ENCODE measurements around the gene SHISA4.
"Not testable (repeated sequence)": the region's sequence is repeated elsewhere in the genome, so short reads cannot be mapped to it uniquely, and the experiment has no call there.

The SHISA4 gene, protein sequence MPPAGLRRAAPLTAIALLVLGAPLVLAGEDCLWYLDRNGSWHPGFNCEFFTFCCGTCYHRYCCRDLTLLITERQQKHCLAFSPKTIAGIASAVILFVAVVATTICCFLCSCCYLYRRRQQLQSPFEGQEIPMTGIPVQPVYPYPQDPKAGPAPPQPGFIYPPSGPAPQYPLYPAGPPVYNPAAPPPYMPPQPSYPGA

DNA sequence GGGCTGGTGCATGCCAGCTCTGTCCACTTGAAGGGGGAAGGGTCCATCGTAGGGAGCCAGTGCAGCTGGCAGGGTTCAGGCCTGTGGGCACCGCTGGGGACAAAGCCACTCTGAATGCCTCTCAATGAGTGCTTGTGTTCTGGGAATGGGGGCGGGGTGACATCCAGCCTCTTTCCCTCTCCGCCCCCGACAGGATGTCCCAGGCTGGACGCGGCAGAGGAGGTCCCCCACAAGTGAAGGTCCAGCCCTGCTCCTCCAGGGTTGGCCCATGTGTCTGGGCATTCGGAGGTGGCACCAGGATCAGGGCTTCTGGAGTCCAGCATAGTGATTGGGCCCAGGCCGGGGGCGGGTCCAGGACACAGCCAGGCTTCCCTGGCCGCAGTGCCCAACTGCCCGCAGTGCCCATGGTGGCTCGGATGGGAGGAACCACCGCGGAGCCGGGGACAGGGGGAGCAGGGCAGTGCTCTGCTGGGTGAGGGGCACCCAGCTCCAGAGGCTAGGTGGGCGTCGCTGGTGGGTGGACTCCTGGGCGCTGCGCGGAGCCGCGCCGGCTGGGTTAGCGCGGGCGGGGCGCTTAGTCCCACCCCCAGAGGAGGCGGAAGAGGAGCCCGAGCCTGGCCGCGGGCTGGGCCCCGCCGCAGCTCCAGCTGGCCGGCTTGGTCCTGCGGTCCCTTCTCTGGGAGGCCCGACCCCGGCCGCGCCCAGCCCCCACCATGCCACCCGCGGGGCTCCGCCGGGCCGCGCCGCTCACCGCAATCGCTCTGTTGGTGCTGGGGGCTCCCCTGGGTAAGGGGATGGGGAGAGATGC, at the start of gene SHISA4:
Gene SHISA4, plus strand, starts transcription at position 617 of the 808 bp plus-strand sequence. Its CDS starts 97 bp downstream, at position 714.
- no peak for DNase-seq (ENCODE audit: low read depth in 1 of 2, low spot score in 1 of 2)

DNA sequence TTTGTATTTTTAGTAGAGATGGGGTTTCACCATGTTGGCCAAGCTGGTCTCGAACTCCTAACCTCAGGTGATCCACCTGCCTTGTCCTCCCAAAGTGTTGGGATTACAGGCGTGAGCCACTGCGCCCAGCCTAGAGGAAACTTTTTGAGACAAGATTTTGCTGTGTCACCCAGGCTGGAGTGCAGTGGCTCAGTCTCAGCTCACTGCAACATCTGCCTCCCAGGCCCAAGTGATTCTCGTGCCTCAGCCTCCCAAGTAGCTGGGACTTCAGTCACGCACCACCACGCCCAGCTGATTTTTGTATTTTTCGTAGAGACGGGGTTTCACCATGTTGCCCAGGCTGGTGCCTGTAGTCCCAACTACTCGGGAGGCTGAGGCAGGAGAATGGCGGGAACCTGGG, 49.6 kb upstream of the SHISA4 start:
- DNase-seq (ENCODE audit: low read depth in 1 of 2, low spot score in 1 of 2): not testable (repeated sequence)

DNA sequence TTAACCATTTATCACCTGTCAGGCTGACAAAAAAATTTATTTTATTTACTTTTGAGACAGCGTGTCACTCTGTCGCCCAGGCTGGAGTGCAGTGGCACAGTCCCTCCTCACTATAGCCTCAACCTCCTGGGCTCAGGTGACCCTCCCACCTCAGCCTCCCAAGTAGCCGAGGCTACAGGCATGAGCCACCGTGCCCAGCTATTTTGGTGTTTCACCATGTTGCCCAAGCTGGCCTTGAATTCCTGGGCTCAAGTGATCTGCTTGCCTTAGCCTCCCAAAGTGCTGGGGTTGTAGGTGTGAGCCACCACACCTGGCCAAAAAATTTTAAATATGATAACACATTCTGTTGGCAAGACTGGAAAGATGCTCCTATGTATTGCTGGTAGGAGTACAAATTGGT, 48.6 kb upstream of the SHISA4 start:
- DNase-seq (ENCODE audit: low read depth in 1 of 2, low spot score in 1 of 2): no peak

DNA sequence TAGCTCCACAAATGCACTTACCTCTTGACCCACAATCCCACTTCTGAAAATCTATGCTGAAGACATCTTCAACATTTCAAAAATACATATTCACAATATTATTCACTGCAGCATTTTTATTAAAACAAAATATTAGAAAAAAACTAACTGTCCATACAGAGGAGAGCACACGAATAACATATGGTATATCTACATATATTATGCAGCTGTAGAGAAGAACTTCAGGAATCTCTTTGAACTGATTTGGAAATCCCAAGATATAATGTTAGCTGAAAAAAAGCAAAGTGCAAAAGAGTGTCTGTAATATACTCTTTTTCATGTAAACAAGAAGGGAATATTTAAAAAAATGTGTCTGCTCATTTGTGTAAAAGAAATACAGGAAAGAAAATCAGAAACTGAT, 48.2 kb upstream of the SHISA4 start:
- no peak for DNase-seq (ENCODE audit: low read depth in 1 of 2, low spot score in 1 of 2)

DNA sequence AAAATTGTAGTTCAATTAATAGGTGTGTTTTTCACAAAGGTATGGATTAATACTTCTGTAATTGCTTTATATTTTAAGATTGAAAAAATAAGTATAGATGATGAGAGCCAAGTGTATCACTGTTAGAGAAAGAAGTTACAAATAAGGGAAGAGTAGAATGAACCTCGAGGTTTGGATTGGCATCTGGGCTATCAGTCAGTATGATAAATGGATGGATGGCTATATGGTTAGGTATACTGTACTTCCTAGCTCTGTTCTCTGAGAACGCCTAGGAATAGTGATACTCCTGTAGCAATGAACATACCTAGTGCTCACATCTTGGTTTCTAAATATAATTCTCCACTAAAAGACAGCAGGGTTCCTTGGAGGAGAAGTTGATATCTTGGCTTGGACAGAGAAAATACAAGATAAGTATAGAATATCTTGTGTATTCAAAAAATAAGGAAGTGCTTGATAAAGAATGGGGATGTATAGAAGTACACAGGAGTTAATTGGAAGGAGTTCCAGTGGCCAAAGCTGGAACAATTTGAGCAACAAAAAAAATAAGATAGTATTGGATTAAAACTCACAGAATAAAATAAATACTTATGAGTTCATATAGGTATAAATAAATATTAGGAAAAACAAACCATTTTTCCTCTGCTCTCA, 47.3 kb upstream of the SHISA4 start:
- no peak for DNase-seq (ENCODE audit: low read depth in 1 of 2, low spot score in 1 of 2)

DNA sequence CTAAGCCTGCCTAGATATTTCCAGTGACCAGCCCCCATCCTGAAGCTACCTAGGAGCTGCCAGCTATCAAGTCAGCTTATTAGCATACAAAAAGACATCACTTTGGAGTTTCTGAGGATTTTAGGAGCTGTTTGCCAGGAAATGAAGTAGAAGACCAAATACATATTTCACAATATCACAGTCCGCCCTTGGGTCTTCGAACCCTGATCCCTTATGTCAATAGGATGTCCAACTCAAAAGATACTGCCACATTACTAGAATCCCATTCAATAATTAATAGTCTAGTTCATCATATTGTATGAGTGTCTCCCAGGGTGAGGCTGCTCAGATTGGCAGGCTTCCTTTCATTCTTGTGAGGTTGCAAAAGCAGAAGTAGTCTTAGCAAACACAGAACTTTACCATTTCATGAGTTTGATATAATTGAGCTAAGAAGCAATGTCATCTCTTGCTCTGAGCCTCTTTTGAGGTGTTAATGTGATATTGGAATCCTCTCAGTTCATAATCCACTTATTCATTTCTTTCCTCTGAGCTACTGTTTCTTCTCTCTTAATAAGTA, 46.1 kb upstream of the SHISA4 start:
- DNase-seq (ENCODE audit: low read depth in 1 of 2, low spot score in 1 of 2): no peak

DNA sequence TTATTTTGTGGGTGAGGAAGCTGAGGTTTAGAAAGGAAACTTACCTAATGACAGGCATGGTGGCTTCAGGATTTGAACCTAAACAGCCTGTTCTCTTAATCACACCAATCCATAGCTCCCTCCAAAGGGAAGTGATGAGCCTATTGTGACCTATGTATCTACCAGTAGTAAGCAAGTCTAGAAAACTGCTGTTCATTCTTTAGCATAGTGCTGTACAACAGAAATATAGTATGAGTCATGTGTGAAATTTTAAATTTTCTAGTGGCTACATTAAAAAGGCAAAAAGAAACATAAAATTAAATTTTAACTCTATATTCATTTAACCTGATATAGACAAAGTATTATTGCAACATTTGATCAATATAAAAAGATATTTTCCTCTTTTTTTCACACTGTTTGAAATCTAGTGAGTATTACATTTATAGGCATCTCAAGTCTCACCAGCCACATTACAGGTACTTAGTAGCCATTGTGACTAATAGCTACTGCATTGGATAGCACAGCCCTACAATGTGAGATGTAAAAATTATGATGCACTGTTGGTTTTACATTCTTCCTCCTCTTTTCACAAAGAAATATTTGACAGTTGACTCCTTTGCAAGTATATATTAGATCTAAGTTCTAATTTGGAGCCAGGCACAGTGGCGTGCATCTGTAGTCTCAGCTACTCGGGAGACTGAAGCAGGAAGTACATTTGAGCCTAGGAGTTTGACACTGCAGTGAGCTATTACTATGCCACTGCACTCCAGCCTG, 43.2 kb upstream of the SHISA4 start:
- DNase-seq (ENCODE audit: low read depth in 1 of 2, low spot score in 1 of 2): no peak

DNA sequence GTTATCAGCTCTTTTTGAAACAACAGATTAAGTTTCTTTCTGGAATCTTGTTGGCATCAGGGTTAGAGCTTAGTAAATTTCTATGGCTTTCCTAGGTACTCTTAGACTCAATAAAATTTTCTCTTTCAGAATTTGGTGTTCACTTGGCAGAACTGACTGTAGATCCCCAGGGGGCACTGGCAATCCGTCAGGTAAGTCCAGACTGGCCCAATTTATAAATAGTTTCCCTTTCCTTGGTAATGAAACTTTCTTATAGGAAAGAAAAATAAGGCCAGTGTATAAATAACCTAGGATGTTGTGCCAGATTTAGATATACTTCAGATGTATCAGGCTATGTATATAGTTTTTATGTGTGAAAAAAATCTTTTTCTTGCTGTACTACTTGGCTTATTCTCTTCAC, 41.5 kb upstream of the SHISA4 start:
- no peak for DNase-seq (ENCODE audit: low read depth in 1 of 2, low spot score in 1 of 2)

DNA sequence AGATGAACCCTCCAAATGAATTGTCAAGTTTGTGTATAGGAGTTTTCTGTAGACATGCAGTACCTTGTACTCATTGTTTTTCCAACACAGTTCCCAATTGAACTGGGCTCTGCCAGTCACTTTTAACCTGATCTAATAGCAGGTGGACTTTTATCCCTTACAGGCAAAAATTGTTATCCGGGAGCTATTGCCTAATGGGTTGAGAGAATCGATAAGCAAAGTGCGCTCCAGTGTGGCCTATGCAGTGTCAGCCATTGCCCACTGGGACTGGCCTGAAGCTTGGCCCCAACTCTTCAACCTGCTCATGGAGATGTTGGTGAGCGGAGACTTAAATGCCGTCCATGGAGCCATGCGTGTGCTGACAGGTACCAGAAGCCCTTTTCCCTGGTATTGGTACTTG, 40.5 kb upstream of the SHISA4 start:
- no peak for DNase-seq (ENCODE audit: low read depth in 1 of 2, low spot score in 1 of 2)

DNA sequence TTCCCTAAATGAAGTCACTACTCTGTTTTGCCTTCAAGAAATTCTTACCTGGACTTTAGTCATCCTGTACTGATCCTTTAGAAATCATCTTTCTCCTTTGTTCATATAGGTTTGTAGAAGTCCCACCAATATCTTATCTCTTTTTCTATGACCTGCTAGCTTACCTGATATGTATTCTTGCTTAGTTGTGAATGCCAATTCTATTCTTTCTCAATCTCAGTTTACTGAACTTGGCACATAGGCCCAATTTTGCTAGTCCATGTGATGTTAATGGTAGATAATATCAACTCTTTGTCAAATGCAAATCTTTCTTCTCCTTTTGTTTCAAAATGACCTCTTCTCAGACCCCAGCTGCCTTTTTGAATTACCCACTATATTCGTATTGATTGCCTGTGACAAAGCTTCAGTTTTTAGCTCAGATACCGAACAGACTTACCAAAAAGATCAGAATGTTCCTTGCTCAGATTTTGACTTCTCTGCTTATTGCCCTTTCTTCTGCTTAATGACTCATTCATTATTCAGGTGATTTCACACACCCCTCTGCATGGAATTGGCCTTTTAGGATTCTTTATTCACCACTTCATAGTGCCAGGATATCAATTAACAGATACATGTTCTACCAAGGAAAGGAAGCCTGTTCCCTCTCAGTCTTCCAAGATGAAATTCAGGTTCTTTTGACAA, 39.2 kb upstream of the SHISA4 start:
- DNase-seq (ENCODE audit: low read depth in 1 of 2, low spot score in 1 of 2): no peak

DNA sequence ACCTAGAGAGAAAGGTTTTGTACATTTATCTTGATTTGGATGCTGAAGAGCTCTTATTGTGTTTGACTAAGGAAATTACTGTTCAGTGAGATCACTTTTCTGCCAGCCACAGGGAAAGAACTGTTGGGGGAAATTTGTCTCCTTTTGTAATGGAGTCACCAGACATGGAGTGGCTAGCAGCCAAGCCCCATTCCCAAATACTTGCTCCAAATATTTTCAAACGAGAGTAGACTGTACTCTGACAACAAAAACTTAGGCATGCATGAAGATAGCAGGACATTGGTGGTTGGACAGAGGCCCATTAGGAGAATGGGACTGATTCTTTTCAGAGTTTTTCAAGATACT, 38.7 kb upstream of the SHISA4 start:
- DNase-seq (ENCODE audit: low read depth in 1 of 2, low spot score in 1 of 2): no peak

DNA sequence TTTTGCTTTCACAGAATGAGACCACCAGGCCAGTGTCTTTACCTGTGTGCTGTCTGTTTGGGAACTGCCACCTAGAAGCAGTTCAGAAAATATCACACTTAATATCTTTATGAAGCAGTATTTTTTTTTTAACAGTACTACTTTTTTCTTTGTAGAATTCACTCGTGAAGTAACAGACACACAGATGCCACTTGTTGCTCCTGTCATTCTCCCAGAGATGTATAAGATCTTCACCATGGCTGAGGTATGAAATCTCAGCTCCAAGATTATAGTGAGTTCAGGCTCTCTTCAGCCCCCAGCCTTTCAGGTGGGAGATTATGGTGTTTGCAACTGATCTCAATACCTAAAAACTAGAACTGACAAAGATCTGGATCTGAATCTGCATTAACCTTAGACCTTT, 36.7 kb upstream of the SHISA4 start:
- no peak for DNase-seq (ENCODE audit: low read depth in 1 of 2, low spot score in 1 of 2)

DNA sequence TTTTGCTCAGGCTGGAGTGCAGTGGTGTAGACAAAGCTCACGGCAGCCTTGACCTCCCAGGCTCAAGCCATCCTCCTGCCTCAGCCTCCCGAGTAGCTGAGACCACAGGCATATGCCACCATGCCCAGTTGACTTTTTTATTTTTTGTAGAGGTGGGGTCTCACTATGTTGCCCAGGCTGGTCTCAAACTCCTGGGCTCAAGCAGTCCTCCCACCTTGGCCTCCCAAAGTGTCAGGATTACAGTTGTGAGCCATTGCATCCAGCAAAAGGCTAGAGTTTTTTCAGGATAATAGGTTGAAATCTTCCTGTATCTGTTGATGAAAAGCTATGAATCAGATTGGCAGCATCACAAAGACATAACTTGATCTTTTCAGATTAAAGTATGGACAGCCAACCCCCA, 32.0 kb upstream of the SHISA4 start:
- DNase-seq (ENCODE audit: low read depth in 1 of 2, low spot score in 1 of 2): not testable (repeated sequence)

DNA sequence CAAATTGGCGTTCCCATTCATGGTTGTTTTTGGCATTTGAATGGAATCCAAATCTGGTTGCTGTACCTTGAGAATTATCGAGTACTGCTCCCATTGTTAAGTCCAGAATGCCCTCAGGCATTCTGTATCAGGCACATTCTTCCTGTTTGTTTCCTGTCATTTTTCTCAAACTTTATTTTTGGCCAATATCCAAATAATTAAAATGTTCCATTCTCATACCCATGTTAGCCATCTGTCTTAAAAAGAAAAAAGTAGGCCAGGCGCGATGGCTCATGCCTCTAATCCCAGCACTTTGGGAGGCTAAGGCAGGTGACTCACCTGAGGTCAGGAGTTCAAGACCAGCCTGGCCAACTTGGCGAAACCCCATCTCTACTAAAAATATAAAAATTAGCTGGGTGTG, 29.3 kb upstream of the SHISA4 start:
- no peak for DNase-seq (ENCODE audit: low read depth in 1 of 2, low spot score in 1 of 2)

DNA sequence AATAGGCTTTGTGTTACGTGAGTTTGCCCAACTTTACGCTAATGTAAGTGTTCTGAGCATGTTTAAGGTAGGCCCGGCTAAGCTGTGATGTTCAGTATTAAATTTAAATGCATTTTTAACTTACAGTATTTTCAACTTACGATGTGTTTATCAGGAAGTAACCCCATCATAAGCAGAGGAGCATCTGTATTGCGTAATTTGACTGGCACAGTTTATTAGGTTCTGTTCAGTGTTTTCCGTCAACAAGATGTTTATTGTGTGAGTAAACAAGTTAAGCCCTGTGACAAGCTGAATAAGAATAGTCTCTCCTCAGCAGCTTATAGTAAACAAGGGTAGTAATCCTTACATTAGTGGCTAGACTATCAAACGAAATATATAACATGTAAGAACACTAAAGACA, 27.2 kb upstream of the SHISA4 start:
- DNase-seq (ENCODE audit: low read depth in 1 of 2, low spot score in 1 of 2): no peak

DNA sequence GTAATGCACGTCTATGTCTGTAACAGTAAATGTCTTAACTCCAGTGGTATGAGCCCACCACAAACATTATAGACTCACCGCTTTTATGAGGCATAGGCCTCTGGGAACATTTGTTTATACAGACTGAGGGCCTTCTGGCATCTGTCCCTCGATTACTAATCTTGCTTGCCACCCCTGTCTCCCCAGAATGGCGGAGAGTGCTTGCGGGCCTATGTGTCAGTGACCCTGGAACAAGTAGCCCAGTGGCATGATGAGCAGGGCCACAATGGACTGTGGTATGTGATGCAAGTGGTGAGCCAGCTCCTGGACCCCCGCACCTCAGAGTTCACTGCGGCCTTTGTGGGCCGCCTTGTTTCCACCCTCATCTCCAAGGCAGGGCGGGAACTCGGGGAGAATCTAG, 18.3 kb upstream of the SHISA4 start:
- no peak for DNase-seq (ENCODE audit: low read depth in 1 of 2, low spot score in 1 of 2)

DNA sequence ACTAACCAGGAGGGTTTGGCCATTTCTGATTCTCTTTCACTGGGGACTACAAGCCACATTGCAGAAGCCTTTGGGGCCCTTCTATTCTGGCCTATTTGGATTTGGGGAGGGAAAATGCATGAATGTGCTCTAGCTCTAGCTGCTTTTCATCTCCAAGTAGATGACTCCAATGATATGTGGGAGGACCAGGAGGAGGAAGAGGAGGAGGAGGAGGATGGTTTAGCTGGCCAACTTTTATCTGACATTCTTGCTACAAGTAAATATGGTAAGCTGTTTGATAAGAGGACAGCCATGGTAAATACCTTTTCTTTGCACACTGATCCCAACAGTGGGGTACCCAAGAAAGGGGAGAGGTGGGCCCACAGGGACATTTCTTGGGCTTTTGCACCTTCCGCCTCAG, 14.0 kb upstream of the SHISA4 start:
- DNase-seq (ENCODE audit: low read depth in 1 of 2, low spot score in 1 of 2): no peak

DNA sequence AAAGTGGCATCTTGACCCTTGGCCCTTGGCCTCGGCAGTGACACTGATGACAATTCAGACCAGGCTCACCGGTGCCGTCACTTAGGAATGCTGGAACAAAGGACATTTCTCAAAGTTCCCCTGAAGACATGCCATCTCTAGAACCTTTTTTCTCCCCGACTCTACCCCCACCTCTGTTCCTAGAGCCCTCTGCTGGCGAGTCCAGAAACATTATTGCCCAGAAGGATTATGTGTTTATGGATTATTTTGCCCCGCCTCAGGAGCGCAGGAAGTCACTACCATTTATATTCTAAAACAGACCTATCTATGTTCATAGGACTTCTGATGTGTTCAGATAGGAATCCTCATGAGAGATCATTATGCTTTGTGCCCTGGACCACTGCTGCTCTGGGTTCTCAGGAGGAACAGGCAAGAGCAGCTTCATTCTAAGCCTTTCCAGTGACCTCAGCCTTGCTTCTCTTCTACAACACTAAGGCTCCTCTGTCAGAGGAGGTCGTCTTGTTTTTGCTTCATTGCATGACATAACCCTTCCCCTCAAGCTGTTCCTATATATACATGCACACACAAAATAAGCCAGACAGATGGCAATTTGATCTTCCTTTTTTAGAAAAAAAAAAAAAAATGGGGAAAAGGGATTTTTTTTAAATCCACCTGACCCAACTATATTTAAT, 12.4 kb upstream of the SHISA4 start:
- no peak for DNase-seq (ENCODE audit: low read depth in 1 of 2, low spot score in 1 of 2)

DNA sequence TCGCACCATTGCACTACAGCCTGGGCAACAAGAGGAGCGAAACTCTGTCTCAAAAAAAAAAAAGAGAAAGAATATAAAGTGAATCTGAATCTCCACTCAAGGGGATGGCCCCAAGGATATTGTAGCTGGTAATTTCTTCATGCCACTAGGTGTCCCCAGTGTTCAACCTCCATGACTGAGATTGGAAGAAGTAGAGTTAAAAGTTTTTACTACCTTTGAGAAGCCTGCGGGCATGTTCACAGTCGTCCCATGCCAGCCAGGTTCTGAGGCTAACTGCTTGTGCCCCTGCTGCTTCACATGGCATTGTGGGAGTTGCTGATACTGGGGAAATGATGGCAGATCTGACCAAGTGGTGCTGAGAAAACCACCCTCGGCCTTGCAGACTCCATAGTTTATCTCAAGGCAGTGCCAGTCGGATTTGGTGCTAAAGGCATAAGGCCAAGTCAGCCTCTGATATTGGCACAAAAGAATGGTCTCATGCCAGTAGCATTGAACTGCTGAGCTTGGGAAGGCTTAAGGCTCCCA, 10.8 kb upstream of the SHISA4 start:
- DNase-seq (ENCODE audit: low read depth in 1 of 2, low spot score in 1 of 2): no peak

DNA sequence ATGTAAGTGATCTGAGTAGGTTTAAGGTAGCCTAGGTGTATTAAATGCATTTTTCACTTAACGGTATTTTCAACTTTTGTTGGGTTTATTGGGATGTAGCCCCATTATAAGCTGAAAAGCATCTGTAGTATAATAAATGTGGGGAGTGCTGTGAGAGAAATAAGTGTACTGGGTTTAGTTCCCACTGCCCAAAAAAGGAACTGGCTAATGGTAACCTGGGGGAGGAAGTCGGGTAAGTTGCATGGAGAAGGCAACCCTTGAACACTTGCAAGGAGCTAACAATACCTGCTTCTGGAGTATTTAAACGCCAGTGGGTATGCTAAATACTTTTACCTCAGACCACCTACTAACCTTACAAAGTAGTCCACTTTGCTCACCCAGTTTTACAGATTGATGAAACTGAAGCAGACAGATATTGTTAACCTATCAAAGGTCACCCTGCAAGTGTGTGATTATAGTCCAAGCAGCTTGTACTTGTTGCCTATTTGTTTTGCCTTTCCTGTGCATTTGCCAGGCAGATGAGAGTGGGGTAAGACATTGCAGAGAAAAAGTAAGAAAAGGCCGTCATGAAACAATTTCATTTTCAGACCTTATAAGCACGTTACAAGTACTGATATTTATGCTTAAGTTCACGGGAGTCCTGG, 7.6 kb upstream of the SHISA4 start:
- DNase-seq (ENCODE audit: low read depth in 1 of 2, low spot score in 1 of 2): no peak
